ENCODE measurements around the gene IL16.

DNA sequence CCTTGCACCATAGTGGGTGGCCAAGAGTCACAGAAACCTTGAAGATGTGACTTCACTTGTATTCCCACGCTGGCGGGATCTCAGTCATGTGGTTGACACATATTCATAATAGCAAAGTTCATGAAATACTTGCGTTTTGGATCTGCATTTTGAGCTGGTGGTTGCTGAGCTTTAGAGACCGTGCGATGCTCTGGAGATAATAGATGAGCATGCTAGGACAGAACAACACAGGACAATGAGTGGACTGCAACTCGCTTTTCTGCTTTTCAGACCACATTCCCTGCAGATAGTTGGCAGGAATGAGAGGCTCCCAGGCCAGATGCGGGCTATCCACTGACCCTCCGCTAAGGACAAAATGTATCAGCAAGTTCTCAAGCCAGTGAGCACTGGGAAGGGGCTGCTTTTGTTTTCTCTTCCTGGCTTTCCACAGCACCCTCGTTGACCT lies 141.1 kb downstream of the IL16 start:
- TF ChIP-seq EZH2phosphoT487 (conservative IDR thresholded peaks at IDR 0.05; ENCODE audit: low read length): no peak
- TF ChIP-seq, protein P1, sequence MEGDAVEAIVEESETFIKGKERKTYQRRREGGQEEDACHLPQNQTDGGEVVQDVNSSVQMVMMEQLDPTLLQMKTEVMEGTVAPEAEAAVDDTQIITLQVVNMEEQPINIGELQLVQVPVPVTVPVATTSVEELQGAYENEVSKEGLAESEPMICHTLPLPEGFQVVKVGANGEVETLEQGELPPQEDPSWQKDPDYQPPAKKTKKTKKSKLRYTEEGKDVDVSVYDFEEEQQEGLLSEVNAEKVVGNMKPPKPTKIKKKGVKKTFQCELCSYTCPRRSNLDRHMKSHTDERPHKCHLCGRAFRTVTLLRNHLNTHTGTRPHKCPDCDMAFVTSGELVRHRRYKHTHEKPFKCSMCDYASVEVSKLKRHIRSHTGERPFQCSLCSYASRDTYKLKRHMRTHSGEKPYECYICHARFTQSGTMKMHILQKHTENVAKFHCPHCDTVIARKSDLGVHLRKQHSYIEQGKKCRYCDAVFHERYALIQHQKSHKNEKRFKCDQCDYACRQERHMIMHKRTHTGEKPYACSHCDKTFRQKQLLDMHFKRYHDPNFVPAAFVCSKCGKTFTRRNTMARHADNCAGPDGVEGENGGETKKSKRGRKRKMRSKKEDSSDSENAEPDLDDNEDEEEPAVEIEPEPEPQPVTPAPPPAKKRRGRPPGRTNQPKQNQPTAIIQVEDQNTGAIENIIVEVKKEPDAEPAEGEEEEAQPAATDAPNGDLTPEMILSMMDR (IDR thresholded peaks at IDR 0.05; ENCODE audit: insufficient read depth, low read length, poor library complexity, severe bottlenecking): no peak

Measured in SU-DHL-6 (cell line).